ENCODE data around the gene LRRC4B. TPM values are rescaled to one million over a fixed set of nuclear protein-coding genes. Genes with fewer than 3 reads are reported as not detected.
"Not testable (repeated sequence)": the region's sequence is repeated elsewhere in the genome, so short reads cannot be mapped to it uniquely, and the experiment has no call there.

Gene LRRC4B
- 0.52 TPM for total RNA-seq
- 0.57 TPM for polyA plus RNA-seq
- long read RNA-seq, donor 1: 0 reads
- long read RNA-seq, donor 2: 0 reads
- long read RNA-seq, donor 3, partial matches to known transcripts: 0 of 1 reads
- long read RNA-seq, donor 3, other reads (novel, unspliced or antisense): 0 of 1 reads
- long read RNA-seq, donor 4: 0 reads
- long read RNA-seq, donor 5, partial matches to known transcripts: 0 of 1 reads
- long read RNA-seq, donor 5, other reads (novel, unspliced or antisense): 0 of 1 reads
- long read RNA-seq, donor 6: 0 reads
- long read RNA-seq, donor 7: 0 reads
- long read RNA-seq, donor 8: 0 reads
- long read RNA-seq, donor 9, partial matches to known transcripts: 0 of 1 reads
- long read RNA-seq, donor 9, other reads (novel, unspliced or antisense): 0 of 1 reads
- long read RNA-seq, donor 10: 0 reads

DNA sequence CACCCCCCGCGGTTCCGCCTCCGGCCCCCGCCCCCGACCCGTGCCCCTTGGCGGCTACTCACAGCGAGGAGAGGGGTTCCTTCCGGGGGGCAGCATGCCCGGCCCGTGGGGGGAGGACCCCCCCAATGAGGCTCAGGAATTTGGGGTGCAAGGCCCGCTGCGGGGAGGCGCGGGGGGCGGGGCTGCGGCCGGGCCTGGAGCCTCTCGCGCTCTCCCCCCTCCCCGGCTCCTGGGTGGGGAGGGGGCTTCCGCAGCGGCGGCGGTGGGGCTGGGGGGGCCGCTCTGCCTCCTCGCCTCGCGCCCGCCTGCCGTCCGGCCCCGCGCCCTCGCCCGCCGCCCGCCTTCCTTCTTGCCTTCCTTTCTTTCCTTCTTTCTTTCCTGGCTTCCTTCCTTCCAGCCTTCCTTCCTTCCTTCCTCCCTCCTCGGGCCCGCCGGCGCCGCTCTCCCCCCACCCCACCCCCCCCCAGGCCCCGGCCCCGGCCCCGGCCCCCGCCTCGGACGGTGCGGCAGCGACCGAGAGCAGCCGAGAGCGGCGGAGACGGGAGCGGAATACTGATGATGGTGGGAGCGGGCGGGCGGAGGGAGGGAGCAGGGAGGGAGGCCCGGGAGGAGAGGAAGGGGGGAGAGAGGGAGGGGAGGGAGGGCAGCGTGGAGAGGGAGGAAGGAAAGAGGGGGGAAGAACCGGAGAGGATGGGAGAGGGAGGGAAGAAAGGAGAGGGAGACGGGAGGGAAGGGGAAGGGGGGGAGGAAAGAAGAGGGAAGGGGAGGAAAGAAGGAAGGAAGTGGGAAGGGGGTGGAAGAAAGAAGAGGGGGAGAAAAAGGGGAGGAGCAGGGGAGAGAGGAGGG lies at the start of gene LRRC4B:
TSS of gene LRRC4B (minus strand) at position 554 of the 846 bp plus-strand sequence. CDS start 19,597 bp downstream, outside the sequence.
- Histone ChIP-seq H3K4me1 (ENCODE audit: control insufficient read depth in 2 of 2, insufficient read depth in 2 of 2, low read length in 2 of 2) (no peaks in the 10 kb centered on the region), H3K27ac (ENCODE audit: low read depth in 1 of 2, low read length in 1 of 2) (no peak within 1 kb of the TSS), H3K4me3 (ENCODE audit: low read length in 2 of 2) (no peak within 1 kb of the TSS), H3K36me3 (ENCODE audit: control insufficient read depth in 2 of 2, insufficient read depth in 2 of 2, low read length in 1 of 2) (no peaks in the 10 kb centered on the region), H3K9me3 (ENCODE audit: control insufficient read depth in 2 of 2, insufficient read depth in 1 of 2, low read length in 1 of 2) (no peaks in the 10 kb centered on the region), H3K27me3 (ENCODE audit: control insufficient read depth in 2 of 2, insufficient read depth in 1 of 2, low read length in 1 of 2) (peaks cover 45 to 70% of the 10 kb centered on the region in 2 donors)
- DNase-seq (ENCODE audit: low read depth in 6 of 9, low spot score in 9 of 9): no peak
- WGBS: 4% methylated on average over 65 of the region's 65 CpGs

GRCh38 chr19:50612504-50613404 lies 44.5 kb upstream of the LRRC4B start:
- H3K9me3 ChIP-seq (ENCODE audit: control insufficient read depth in 2 of 2, insufficient read depth in 1 of 2, low read length in 1 of 2); H3K36me3 ChIP-seq (ENCODE audit: control insufficient read depth in 2 of 2, insufficient read depth in 2 of 2, low read length in 1 of 2); H3K4me1 ChIP-seq (ENCODE audit: control insufficient read depth in 2 of 2, insufficient read depth in 2 of 2, low read length in 2 of 2); H3K27ac ChIP-seq (ENCODE audit: low read depth in 1 of 2, low read length in 1 of 2); H3K27me3 ChIP-seq (ENCODE audit: control insufficient read depth in 2 of 2, insufficient read depth in 1 of 2, low read length in 1 of 2); DNase-seq (ENCODE audit: low read depth in 6 of 9, low spot score in 9 of 9); H3K4me3 ChIP-seq (ENCODE audit: low read length in 2 of 2): not testable (repeated sequence)
- 84% methylated on average over 11 of the region's 11 CpGs for WGBS

GRCh38 chr19:50607874-50608785 lies 39.9 kb upstream of the LRRC4B start:
- WGBS: 20% methylated on average over 56 of the region's 56 CpGs
- H3K4me1 ChIP-seq (ENCODE audit: control insufficient read depth in 2 of 2, insufficient read depth in 2 of 2, low read length in 2 of 2): no peaks in the 10 kb centered on the region
- H3K36me3 ChIP-seq (ENCODE audit: control insufficient read depth in 2 of 2, insufficient read depth in 2 of 2, low read length in 1 of 2): no peaks in the 10 kb centered on the region
- no peak overlapping the region for H3K4me3 ChIP-seq (ENCODE audit: low read length in 2 of 2)
- peaks cover 0 to 18% of the 10 kb centered on the region in 2 donors for H3K9me3 ChIP-seq (ENCODE audit: control insufficient read depth in 2 of 2, insufficient read depth in 1 of 2, low read length in 1 of 2)
- no peak overlapping the region for H3K27ac ChIP-seq (ENCODE audit: low read depth in 1 of 2, low read length in 1 of 2)
- peaks cover 0 to 17% of the 10 kb centered on the region in 2 donors for H3K27me3 ChIP-seq (ENCODE audit: control insufficient read depth in 2 of 2, insufficient read depth in 1 of 2, low read length in 1 of 2)
- peak; percentile 4 to 69 (median 19) for DNase-seq (ENCODE audit: low read depth in 6 of 9, low spot score in 9 of 9)

DNA sequence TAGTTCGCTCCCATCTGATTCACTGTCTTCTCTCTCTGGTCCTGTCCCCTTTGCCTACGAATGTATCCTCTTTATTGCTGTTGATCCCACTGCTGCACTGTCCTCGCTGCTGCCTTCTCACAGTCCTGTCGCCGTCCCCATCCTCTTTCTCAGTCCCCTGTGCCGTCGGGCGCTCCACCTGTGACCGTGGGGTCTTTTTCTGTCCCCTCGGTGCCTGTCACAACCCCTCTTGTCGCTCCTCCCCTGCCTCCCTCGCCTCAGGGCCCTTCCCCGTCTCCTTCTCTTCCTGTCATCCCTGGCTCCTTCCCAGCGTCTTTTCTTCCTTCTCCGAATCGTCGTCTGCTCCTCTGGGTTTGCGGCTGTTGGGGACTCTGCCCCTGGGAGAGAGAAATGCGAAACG lies 39.2 kb upstream of the LRRC4B start:
- WGBS: 75% methylated on average over 20 of the region's 20 CpGs

DNA sequence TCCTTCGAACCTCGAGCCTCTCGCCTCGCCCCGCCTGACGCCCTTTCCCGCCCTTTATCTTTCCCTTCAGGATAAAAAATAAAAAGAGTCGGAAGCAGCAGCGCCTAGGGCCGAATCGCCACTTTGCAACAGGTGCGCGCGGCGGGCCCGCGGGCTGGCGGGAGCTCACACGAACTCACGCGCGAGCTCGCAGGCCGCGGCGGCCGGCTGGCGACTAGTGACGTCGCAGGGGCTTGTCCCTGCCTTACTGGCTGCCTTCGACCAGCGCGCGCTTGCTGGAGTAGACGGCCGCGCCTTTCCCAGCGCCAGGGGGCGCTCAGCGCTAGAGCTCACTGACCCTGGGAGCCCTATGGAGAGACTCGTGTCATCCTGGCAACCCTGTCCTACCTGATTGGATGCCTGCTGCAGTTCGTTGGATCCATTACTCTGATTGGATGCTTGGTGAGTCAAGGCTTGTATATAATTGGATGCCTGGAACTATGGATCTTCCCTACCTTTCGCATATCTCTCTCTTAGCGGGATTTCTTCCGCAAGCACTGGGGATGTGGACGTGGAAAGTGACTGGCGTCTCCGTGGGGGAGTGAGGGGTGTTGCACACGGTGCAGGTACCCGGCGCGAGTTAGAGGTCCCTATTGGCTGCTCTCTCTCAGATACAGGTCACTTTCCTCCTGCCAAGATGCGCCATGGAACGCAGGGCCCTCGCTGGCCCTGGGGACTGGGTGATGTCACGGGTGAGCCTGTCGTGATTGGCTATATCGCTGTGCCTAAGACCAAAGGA lies 38.0 kb upstream of the LRRC4B start:
- peaks cover 0 to 18% of the 10 kb centered on the region in 2 donors for H3K9me3 ChIP-seq (ENCODE audit: control insufficient read depth in 2 of 2, insufficient read depth in 1 of 2, low read length in 1 of 2)
- H3K36me3 ChIP-seq (ENCODE audit: control insufficient read depth in 2 of 2, insufficient read depth in 2 of 2, low read length in 1 of 2); H3K27ac ChIP-seq (ENCODE audit: low read depth in 1 of 2, low read length in 1 of 2); H3K4me3 ChIP-seq (ENCODE audit: low read length in 2 of 2); H3K4me1 ChIP-seq (ENCODE audit: control insufficient read depth in 2 of 2, insufficient read depth in 2 of 2, low read length in 2 of 2); DNase-seq (ENCODE audit: low read depth in 6 of 9, low spot score in 9 of 9): not testable (repeated sequence)
- 44% methylated on average over 46 of the region's 58 CpGs for WGBS
- peaks cover 0 to 21% of the 10 kb centered on the region in 2 donors for H3K27me3 ChIP-seq (ENCODE audit: control insufficient read depth in 2 of 2, insufficient read depth in 1 of 2, low read length in 1 of 2)

More for the DNA sequence above, 39.2 kb upstream of the LRRC4B start:
- no peak for DNase-seq (ENCODE audit: low read depth in 6 of 9, low spot score in 9 of 9)
- no peaks in the 10 kb centered on the region for H3K36me3 ChIP-seq (ENCODE audit: control insufficient read depth in 2 of 2, insufficient read depth in 2 of 2, low read length in 1 of 2)
- no peak overlapping the region for H3K27ac ChIP-seq (ENCODE audit: low read depth in 1 of 2, low read length in 1 of 2)
- H3K4me1 ChIP-seq (ENCODE audit: control insufficient read depth in 2 of 2, insufficient read depth in 2 of 2, low read length in 2 of 2): no peaks in the 10 kb centered on the region
- no peak overlapping the region for H3K4me3 ChIP-seq (ENCODE audit: low read length in 2 of 2)
- peaks cover 0 to 17% of the 10 kb centered on the region in 2 donors for H3K27me3 ChIP-seq (ENCODE audit: control insufficient read depth in 2 of 2, insufficient read depth in 1 of 2, low read length in 1 of 2)
- H3K9me3 ChIP-seq (ENCODE audit: control insufficient read depth in 2 of 2, insufficient read depth in 1 of 2, low read length in 1 of 2): peaks cover 0 to 18% of the 10 kb centered on the region in 2 donors

DNA sequence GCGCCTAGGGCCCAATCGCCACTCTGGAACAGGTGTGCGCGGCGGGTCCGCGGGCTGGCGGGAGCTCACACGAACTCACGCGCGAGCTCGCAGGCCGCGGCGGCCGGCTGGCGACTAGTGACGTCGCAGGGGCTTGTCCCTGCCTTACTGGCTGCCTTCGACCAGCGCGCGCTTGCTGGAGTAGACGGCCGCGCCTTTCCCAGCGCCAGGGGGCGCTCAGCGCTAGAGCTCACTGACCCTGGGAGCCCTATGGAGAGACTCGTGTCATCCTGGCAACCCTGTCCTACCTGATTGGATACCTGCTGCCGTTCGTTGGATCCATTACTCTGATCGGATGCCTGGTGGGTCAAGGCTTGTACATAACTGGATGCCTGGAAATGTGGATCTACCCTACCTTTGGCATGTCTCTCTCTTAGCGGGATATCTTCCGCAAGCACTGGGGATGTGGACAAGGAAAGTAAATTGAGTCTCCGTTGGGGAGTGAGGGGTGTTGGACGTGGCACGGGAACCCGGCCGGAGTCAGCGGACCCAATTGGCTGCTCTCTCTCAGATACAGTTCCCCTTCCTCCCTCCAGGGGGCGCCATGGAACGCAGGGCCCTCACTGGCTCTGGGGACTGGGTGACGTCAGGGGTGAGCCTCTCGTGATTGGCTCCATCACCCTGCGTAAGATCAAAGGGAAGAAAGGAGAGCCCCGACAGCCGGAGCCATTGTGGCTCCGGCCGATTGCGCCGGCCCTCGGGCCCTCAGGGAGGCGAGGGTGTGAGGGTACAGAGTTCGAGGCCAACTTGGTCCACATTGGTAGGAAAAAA lies 36.2 kb upstream of the LRRC4B start:
- H3K27me3 ChIP-seq (ENCODE audit: control insufficient read depth in 2 of 2, insufficient read depth in 1 of 2, low read length in 1 of 2): peaks cover 0 to 21% of the 10 kb centered on the region in 2 donors
- WGBS: 51% methylated on average over 43 of the region's 56 CpGs
- not testable (repeated sequence) for H3K4me1 ChIP-seq (ENCODE audit: control insufficient read depth in 2 of 2, insufficient read depth in 2 of 2, low read length in 2 of 2); H3K4me3 ChIP-seq (ENCODE audit: low read length in 2 of 2); H3K27ac ChIP-seq (ENCODE audit: low read depth in 1 of 2, low read length in 1 of 2); DNase-seq (ENCODE audit: low read depth in 6 of 9, low spot score in 9 of 9); H3K36me3 ChIP-seq (ENCODE audit: control insufficient read depth in 2 of 2, insufficient read depth in 2 of 2, low read length in 1 of 2)
- H3K9me3 ChIP-seq (ENCODE audit: control insufficient read depth in 2 of 2, insufficient read depth in 1 of 2, low read length in 1 of 2): peaks cover 0 to 18% of the 10 kb centered on the region in 2 donors

GRCh38 chr19:50602935-50603334 lies 34.7 kb upstream of the LRRC4B start:
- Histone ChIP-seq H3K4me1 (ENCODE audit: control insufficient read depth in 2 of 2, insufficient read depth in 2 of 2, low read length in 2 of 2) (no peaks in the 10 kb centered on the region), H3K27ac (ENCODE audit: low read depth in 1 of 2, low read length in 1 of 2) (no peak overlapping the region), H3K27me3 (ENCODE audit: control insufficient read depth in 2 of 2, insufficient read depth in 1 of 2, low read length in 1 of 2) (peaks cover 0 to 14% of the 10 kb centered on the region in 2 donors), H3K36me3 (ENCODE audit: control insufficient read depth in 2 of 2, insufficient read depth in 2 of 2, low read length in 1 of 2) (no peaks in the 10 kb centered on the region), H3K9me3 (ENCODE audit: control insufficient read depth in 2 of 2, insufficient read depth in 1 of 2, low read length in 1 of 2) (peaks cover 0 to 16% of the 10 kb centered on the region in 2 donors), H3K4me3 (ENCODE audit: low read length in 2 of 2) (no peak overlapping the region)
- DNase-seq (ENCODE audit: low read depth in 6 of 9, low spot score in 9 of 9): no peak
- WGBS: 92% methylated on average over 4 of the region's 4 CpGs
